ENCODE measurements around the gene IGF2R. TPM values are rescaled to one million over a fixed set of nuclear protein-coding genes. Genes with fewer than 3 reads are reported as not detected.

IGF2R gene
- total and polyA plus RNA-seq, 2 of the 13 experiments (the other 11 are each of a cell fraction or from before 2014, with no cell fraction given): 38.3 to 70.0 TPM

- TF ChIP-seq HNF4A (CRISPR knock-in tag; IDR thresholded peaks at IDR 0.05) (peak; percentile 89), ZNF550 (CRISPR knock-in tag; IDR thresholded peaks at IDR 0.05; ENCODE audit: borderline replicate concordance) (no peak), MED13 (CRISPR knock-in tag; IDR thresholded peaks at IDR 0.05) (no peak), ZNF326 (CRISPR knock-in tag; IDR thresholded peaks at IDR 0.05; ENCODE audit: borderline replicate concordance) (no peak), CTCF (CRISPR knock-in tag; IDR thresholded peaks at IDR 0.05) (0 out of 2 replicates have a peak, but pooled peaks have one; percentile 8), MIXL1 (CRISPR knock-in tag; IDR thresholded peaks at IDR 0.05) (peak; percentile 72), MAX (IDR thresholded peaks at IDR 0.05) (peak; percentile 63; the same call in 1 of the 2 replicates), CBX1 (IDR thresholded peaks at IDR 0.05; ENCODE audit: low read depth) (no peak), ATAD3A (CRISPR knock-in tag; IDR thresholded peaks at IDR 0.05) (no peak), ZNF792 (CRISPR knock-in tag; IDR thresholded peaks at IDR 0.05) (peak; percentile 89), ZNF33A (CRISPR knock-in tag; IDR thresholded peaks at IDR 0.05; ENCODE audit: borderline replicate concordance) (no peak), NFKB2 (CRISPR knock-in tag; IDR thresholded peaks at IDR 0.05; ENCODE audit: borderline replicate concordance) (no peak), NCOA5 (CRISPR knock-in tag; IDR thresholded peaks at IDR 0.05) (no peak), SKIL (CRISPR knock-in tag; IDR thresholded peaks at IDR 0.05; ENCODE audit: borderline replicate concordance) (no peak), ZNF747 (CRISPR knock-in tag; IDR thresholded peaks at IDR 0.05; ENCODE audit: borderline replicate concordance) (no peak), ZBTB46 (CRISPR knock-in tag; IDR thresholded peaks at IDR 0.05; ENCODE audit: borderline replicate concordance) (no peak), ZNF709 (CRISPR knock-in tag; IDR thresholded peaks at IDR 0.05) (peak; percentile 66; the same call in 1 of the 2 replicates), TFDP1 (CRISPR knock-in tag; IDR thresholded peaks at IDR 0.05; ENCODE audit: borderline replicate concordance) (peak; percentile 28; the same call in 1 of the 2 replicates), CREM (IDR thresholded peaks at IDR 0.05) (peak; percentile 24; the same call in 1 of the 2 replicates), CREM (CRISPR knock-in tag; IDR thresholded peaks at IDR 0.05) (no peak), ZNF672 (CRISPR knock-in tag; IDR thresholded peaks at IDR 0.05) (no peak), ZNF343 (CRISPR knock-in tag; IDR thresholded peaks at IDR 0.05) (no peak), MYC (CRISPR knock-in tag; IDR thresholded peaks at IDR 0.05; ENCODE audit: borderline replicate concordance) (peak; percentile 16; the same call in 1 of the 2 replicates), ISL2 (CRISPR knock-in tag; IDR thresholded peaks at IDR 0.05) (peak; percentile 59; the same call in 1 of the 2 replicates)
Observed at GRCh38 chr6:160042788-160043301, 74.0 kb downstream of the IGF2R start (continued).

Measured in HepG2 (cell line).